ENCODE results near the gene TTLL10. TPM values are rescaled to one million over a fixed set of nuclear protein-coding genes. Genes with fewer than 3 reads are reported as not detected.

TTLL10 gene
- total and polyA plus RNA-seq, 5 experiments from 2014 or later, result not detected

GRCh38 chr1:1156140-1157032, 17.3 kb upstream of the TTLL10 start:
- no peaks in the 10 kb centered on the region for H3K27me3 Mint-ChIP-seq
- ATAC-seq, result no peak
- no peak for DNase-seq
- H3K27ac Mint-ChIP-seq, result peak overlapping the region in 8 of 10 donors; percentile 9 to 84 (median 54)
- peaks cover 0 to 24% (median 6%) of the 10 kb centered on the region in 9 donors for H3K9me3 Mint-ChIP-seq
- no peaks in the 10 kb centered on the region for H3K36me3 Mint-ChIP-seq
- POLR2A ChIA-PET, result interaction anchor here (0.7 to 2.1 kb wide), 6 partner anchors 10 to 49 kb away, joined by 3 to 10 read pairs (median 4); no protein-coding TSS in a partner anchor
- H3K4me3 Mint-ChIP-seq, result peak overlapping the region; percentile 28 to 77 (median 70)
- peaks cover 0 to 11% (median 4%) of the 10 kb centered on the region in 4 donors for H3K4me1 Mint-ChIP-seq

- POLR2A ChIA-PET, result interaction anchor here (0.7 to 2.1 kb wide), 9 partner anchors 10 to 219 kb away, joined by 3 to 10 read pairs (median 4); no protein-coding TSS in a partner anchor
- peaks cover 0 to 24% (median 6%) of the 10 kb centered on the region in 9 donors for H3K9me3 Mint-ChIP-seq
- ATAC-seq, result no peak
- H3K4me1 Mint-ChIP-seq, result peaks cover 0 to 11% (median 4%) of the 10 kb centered on the region in 4 donors
- H3K27ac Mint-ChIP-seq, result peak overlapping the region in 7 of 10 donors; percentile 9 to 83 (median 46)
- no peak for DNase-seq
- H3K36me3 Mint-ChIP-seq, result no peaks in the 10 kb centered on the region
- H3K27me3 Mint-ChIP-seq, result no peaks in the 10 kb centered on the region
- H3K4me3 Mint-ChIP-seq, result peak overlapping the region in 9 of 10 donors; percentile 28 to 77 (median 71)
Measured at GRCh38 chr1:1157033-1157365, 16.7 kb upstream of the TTLL10 start.

DNA sequence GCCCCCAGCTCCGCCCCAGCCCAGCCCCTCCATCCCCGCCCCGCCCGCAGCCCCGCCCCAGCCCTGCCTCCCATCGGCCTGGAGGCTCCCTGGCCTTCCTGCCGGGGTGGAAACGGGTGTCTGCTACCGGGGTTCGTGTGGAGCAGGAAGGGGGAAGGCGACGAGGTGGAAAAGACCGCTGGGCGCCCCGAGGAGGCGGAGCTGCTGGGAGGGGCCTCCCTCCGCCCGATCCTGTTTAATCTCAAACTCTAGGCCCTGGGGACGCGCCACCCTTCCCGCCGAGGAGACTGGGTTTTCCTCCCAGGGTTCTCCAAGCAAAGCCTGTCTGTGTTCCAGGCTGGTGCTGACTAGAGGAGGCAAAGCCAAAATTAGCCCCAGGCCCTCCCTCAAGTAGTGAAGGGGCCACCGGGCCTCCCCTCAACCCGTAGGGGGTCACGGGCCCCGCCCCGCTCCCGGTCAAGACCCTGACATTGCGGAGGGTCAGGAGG, 16.2 kb upstream of the TTLL10 start:
- DNase-seq, result peak; percentile 10 to 76 (median 48)
- ATAC-seq, result peak; percentile 70 to 72
- Mint-ChIP-seq H3K4me3 (peak overlapping the region; percentile 72 to 89 (median 80)), H3K9me3 (peaks cover 0 to 20% (median 3%) of the 10 kb centered on the region in 9 donors), H3K4me1 (peaks cover 0 to 8% (median 4%) of the 10 kb centered on the region in 4 donors), H3K36me3 (no peaks in the 10 kb centered on the region), H3K27ac (peak overlapping the region; percentile 16 to 92 (median 76)), H3K27me3 (no peaks in the 10 kb centered on the region)
- POLR2A ChIA-PET, result interaction anchor here (0.7 to 2.1 kb wide), 12 partner anchors 9 to 218 kb away, joined by 3 to 11 read pairs (median 4); partner anchors contain the start of gene B3GALT6

DNA sequence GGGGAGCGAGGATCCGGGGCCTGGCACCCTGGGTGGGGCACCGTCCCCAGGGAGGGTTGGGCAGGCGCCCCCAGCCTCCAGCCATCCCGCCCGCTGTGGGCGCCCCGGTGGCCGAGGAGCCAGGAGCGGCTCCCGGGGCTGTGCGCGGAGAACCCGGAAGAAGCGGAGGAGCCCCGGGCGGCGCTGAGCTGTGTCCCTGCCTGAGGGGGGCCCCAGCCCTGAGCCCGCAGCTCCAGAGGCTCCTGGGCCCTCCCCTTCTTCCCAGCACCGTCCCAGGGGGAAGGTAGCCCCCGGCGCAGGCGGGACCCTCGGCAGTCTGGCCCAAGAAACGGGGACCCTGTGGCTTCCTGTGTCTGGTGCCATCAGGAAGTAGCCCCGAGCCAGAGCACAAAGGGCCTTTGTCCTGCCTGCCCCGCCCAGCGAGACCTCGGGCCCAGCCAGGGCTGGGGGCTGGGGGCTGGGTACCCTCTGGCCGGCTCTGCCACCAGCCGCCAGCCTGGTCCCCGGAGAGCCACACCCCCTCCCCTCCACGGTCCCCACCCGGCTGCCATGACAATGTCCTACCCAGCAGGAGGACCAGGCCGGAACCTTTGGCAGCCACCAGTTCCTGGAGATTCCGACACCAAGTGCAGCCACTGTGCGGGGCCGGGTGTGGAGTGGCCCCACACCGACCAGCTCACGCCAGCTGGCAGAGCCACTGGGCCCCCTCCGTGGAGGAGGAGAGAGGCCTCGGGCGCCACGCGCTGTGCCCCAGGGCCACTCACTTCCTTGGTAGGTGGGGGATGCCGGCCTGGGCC, 15.6 kb upstream of the TTLL10 start:
- peak overlapping the region in 7 of 10 donors; percentile 33 to 83 (median 72) for H3K4me3 Mint-ChIP-seq
- peaks cover 0 to 13% (median 0%) of the 10 kb centered on the region in 9 donors for H3K9me3 Mint-ChIP-seq
- DNase-seq (peak in 6 of 10 donors; percentile 31 to 49 (median 42)), ATAC-seq (peak; percentile 77 to 85)
- peaks cover 0 to 4% (median 3%) of the 10 kb centered on the region in 4 donors for H3K4me1 Mint-ChIP-seq
- no peaks in the 10 kb centered on the region for H3K27me3 Mint-ChIP-seq
- peak overlapping the region in 4 of 10 donors; percentile 57 to 71 (median 64) for H3K27ac Mint-ChIP-seq
- POLR2A ChIA-PET, result interaction anchor here (0.7 to 2.1 kb wide), 11 partner anchors 9 to 218 kb away, joined by 3 to 11 read pairs (median 5); partner anchors contain the start of gene B3GALT6
- no peaks in the 10 kb centered on the region for H3K36me3 Mint-ChIP-seq

DNA sequence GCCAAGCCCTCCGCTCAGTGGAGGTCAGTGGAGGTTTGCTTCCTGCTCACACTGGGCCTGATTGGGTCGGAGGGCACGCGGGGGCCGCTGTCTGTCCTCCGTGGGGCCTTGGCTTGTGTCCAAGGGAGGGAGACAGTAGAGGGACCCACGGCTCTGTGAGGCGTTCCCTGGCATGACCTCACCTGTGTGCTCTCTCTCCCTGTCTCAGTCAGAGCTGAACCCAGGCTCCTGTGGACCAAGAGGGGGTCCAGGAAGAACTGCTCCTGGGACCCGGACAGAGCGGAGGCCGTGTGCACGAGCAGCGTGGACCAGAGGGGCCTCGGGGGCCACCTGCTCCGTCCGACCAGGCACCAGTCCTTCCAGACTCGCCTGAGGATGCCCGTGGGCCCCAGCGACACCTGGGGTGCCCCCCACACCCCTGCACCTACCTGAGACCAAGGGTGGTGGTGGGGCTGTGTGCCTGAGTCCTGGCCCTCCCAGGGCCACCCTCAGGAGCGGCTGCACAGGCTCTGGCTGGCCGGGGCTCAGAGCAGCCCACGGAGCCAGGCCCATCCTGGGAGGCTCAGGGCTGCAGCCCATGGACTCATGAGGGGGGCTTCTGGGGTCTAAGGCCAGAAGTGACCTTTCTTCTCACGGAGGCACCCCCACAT, 13.3 kb upstream of the TTLL10 start:
- DNase-seq (no peak), ATAC-seq (no peak)
- H3K36me3 Mint-ChIP-seq, result no peaks in the 10 kb centered on the region
- H3K27me3 Mint-ChIP-seq, result no peaks in the 10 kb centered on the region
- H3K4me3 Mint-ChIP-seq, result no peak overlapping the region
- H3K4me1 Mint-ChIP-seq, result peaks cover 0 to 2% (median under 1%) of the 10 kb centered on the region in 4 donors
- peaks cover 0 to 2% (median 0%) of the 10 kb centered on the region in 9 donors for H3K9me3 Mint-ChIP-seq
- POLR2A ChIA-PET, result interaction anchor here (0.6 kb wide), 1 partner anchor 119 kb away, joined by 4 read pairs; no protein-coding TSS in a partner anchor
- H3K27ac Mint-ChIP-seq, result no peak overlapping the region

DNA sequence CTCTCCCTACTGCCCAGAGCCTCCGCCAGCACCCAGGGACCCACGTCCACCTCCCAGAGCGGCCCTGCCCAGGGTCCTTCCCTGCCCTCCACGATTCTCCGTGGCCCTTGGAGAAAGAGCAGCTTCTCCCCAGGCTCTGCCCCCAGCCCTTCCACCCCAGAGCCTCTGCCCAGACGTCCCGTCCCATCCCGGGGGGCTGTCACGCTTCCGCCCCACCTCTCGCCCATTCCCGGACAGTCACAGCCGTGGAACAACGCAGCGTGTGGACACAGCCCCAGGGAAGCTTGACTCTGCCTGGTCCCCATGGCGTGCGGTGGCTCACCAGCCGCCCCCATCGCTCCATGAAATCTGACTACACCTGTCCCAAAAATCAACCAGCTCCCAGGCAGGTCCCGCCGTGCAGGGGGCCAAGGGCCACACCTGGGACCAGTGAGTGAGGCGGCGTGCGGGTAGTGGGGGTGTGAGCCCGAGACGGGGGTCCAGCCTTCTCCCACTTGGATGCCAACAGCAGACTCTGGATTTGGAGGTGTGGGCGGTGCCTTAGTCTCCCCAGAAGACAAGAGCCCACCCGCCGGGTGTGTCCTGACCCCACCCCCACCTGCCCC, 12.5 kb upstream of the TTLL10 start:
- Mint-ChIP-seq H3K9me3 (peaks cover 0 to 2% (median 0%) of the 10 kb centered on the region in 9 donors), H3K4me1 (peaks cover 2 to 5% (median 3%) of the 10 kb centered on the region in 4 donors), H3K4me3 (no peak overlapping the region), H3K27ac (no peak overlapping the region), H3K36me3 (no peaks in the 10 kb centered on the region), H3K27me3 (no peaks in the 10 kb centered on the region)
- POLR2A ChIA-PET, result no interaction called here
- ATAC-seq, result no peak
- no peak for DNase-seq

- ATAC-seq, result no peak
- Mint-ChIP-seq H3K4me3 (no peak overlapping the region), H3K27me3 (no peaks in the 10 kb centered on the region), H3K4me1 (peaks cover 2 to 5% (median 3%) of the 10 kb centered on the region in 4 donors), H3K27ac (no peak overlapping the region), H3K36me3 (no peaks in the 10 kb centered on the region), H3K9me3 (no peaks in the 10 kb centered on the region)
- POLR2A ChIA-PET, result interaction anchor here (0.8 kb wide), 1 partner anchor 208 kb away, joined by 3 read pairs; no protein-coding TSS in a partner anchor
- DNase-seq, result no peak
Measured at GRCh38 chr1:1161683-1162079, 12.0 kb upstream of the TTLL10 start.

GRCh38 chr1:1162597-1163537, 10.8 kb upstream of the TTLL10 start:
- no peak overlapping the region for H3K27ac Mint-ChIP-seq
- no peaks in the 10 kb centered on the region for H3K36me3 Mint-ChIP-seq
- H3K4me3 Mint-ChIP-seq, result no peak overlapping the region
- no peak for DNase-seq
- no peak for ATAC-seq
- no peaks in the 10 kb centered on the region for H3K27me3 Mint-ChIP-seq
- H3K9me3 Mint-ChIP-seq, result no peaks in the 10 kb centered on the region
- POLR2A ChIA-PET, result no interaction called here
- H3K4me1 Mint-ChIP-seq, result peaks cover 0 to 5% (median 3%) of the 10 kb centered on the region in 4 donors

- H3K36me3 Mint-ChIP-seq, result no peaks in the 10 kb centered on the region
- peaks cover 0 to 5% (median 3%) of the 10 kb centered on the region in 4 donors for H3K4me1 Mint-ChIP-seq
- POLR2A ChIA-PET, result no interaction called here
- no peak for DNase-seq
- H3K4me3 Mint-ChIP-seq, result no peak overlapping the region
- no peaks in the 10 kb centered on the region for H3K27me3 Mint-ChIP-seq
- H3K27ac Mint-ChIP-seq, result peak overlapping the region in 1 of 10 donors; percentile 22
- no peak for ATAC-seq
- no peaks in the 10 kb centered on the region for H3K9me3 Mint-ChIP-seq
Measured at GRCh38 chr1:1163538-1164070, 10.1 kb upstream of the TTLL10 start.

GRCh38 chr1:1164361-1164700, 9.3 kb upstream of the TTLL10 start:
- no peaks in the 10 kb centered on the region for H3K27me3 Mint-ChIP-seq
- H3K4me1 Mint-ChIP-seq, result peaks cover 0 to 5% (median 2%) of the 10 kb centered on the region in 4 donors
- peak overlapping the region in 1 of 10 donors; percentile 53 for H3K27ac Mint-ChIP-seq
- POLR2A ChIA-PET, result no interaction called here
- H3K9me3 Mint-ChIP-seq, result no peaks in the 10 kb centered on the region
- ATAC-seq, result no peak
- no peak for DNase-seq
- H3K36me3 Mint-ChIP-seq, result no peaks in the 10 kb centered on the region
- no peak overlapping the region for H3K4me3 Mint-ChIP-seq

Data from naive thymus-derived CD8-positive, alpha-beta T cell (primary cell).